ENCODE measurements around the gene ZNF593OS.

- TF ChIP-seq TOX (CRISPR knock-in tag; IDR thresholded peaks at IDR 0.05; ENCODE audit: borderline replicate concordance) (no peak), ZFP3 (CRISPR knock-in tag; IDR thresholded peaks at IDR 0.05) (no peak), PATZ1 (CRISPR knock-in tag; IDR thresholded peaks at IDR 0.05; ENCODE audit: borderline replicate concordance) (no peak), POU6F1 (CRISPR knock-in tag; IDR thresholded peaks at IDR 0.05; ENCODE audit: borderline replicate concordance, low read depth) (no peak), OSR1 (CRISPR knock-in tag; IDR thresholded peaks at IDR 0.05) (no peak), SNAI2 (CRISPR knock-in tag; IDR thresholded peaks at IDR 0.05) (no peak), ZFP30 (CRISPR knock-in tag; IDR thresholded peaks at IDR 0.05) (no peak), ZC3H10 (CRISPR knock-in tag; IDR thresholded peaks at IDR 0.05) (no peak)
- TF ChIP-seq, protein P1, sequence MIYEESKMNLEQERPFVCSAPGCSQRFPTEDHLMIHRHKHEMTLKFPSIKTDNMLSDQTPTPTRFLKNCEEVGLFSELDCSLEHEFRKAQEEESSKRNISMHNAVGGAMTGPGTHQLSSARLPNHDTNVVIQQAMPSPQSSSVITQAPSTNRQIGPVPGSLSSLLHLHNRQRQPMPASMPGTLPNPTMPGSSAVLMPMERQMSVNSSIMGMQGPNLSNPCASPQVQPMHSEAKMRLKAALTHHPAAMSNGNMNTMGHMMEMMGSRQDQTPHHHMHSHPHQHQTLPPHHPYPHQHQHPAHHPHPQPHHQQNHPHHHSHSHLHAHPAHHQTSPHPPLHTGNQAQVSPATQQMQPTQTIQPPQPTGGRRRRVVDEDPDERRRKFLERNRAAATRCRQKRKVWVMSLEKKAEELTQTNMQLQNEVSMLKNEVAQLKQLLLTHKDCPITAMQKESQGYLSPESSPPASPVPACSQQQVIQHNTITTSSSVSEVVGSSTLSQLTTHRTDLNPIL (CRISPR knock-in tag; IDR thresholded peaks at IDR 0.05; ENCODE audit: low read depth), result no peak
These were observed 10.7 kb upstream of the ZNF593OS start for GRCh38 chr1:26182383-26182696.
